K562 treated with DMSO at 1 percent for 4 hours (cell line): Measurements from ENCODE around the gene SLC25A3. TPM values are rescaled to one million over a fixed set of nuclear protein-coding genes. Genes with fewer than 3 reads are reported as not detected.

Experiments
- total RNA-seq: library from RNA; unstranded; fragments of 300-600 nt; gene quantifications from 2 replicates; pipeline ENCODE4 v1.2.3, GENCODE V29; 2022; ENCODE audit not compliant: insufficient read depth

SLC25A3 gene
- total RNA-seq = 473 and 521 TPM in 2 replicates

GRCh38 chr12:98593351-98594049 is at the start of gene SLC25A3:
Gene SLC25A3, plus strand, starts transcription at chr12:98593686. Its CDS starts 293 bp downstream, at chr12:98593979.

GRCh38 chr12:98644712-98645571 is 51.5 kb downstream of the SLC25A3 start, which contains the start of the genes APAF1 and IKBIP:
Gene APAF1, plus strand, starts transcription at chr12:98645290. Its CDS starts 3,070 bp downstream, at chr12:98648360.
Gene IKBIP, minus strand, starts transcription at chr12:98644788. Its CDS starts 87 bp downstream, at chr12:98644701.

Other genes with a start within 250 kb of the SLC25A3 start
- 85.1 and 101 TPM in 2 replicates for gene TMPO, start 78.1 kb upstream of the SLC25A3 start, total RNA-seq
- gene IKBIP, start 51.1 kb downstream of the SLC25A3 start, total RNA-seq = 9.3 and 11.7 TPM in 2 replicates
- gene APAF1, start 51.6 kb downstream of the SLC25A3 start, total RNA-seq = 9.0 and 9.3 TPM in 2 replicates